HepG2 (cell line): ENCODE data around the gene ACOT6. TPM values are rescaled to one million over a fixed set of nuclear protein-coding genes. Genes with fewer than 3 reads are reported as not detected.

ENCODE experiments used
- BHLHE40 ChIP-seq: IDR thresholded peaks from 2 replicates; pipeline ENCODE4 v1.6.1; 2011; ENCODE audit warnings: low read length, improper control_type of control experiment
- FOXJ3 ChIP-seq: sonication (generic); formaldehyde crosslinking; IDR thresholded peaks from 2 replicates; pipeline ENCODE4 v1.4.0; 2020; ENCODE audit warnings: missing genetic modification reagents, mild to moderate bottlenecking, borderline replicate concordance
- HIVEP1 ChIP-seq: sonication (generic); formaldehyde crosslinking; IDR thresholded peaks from 2 replicates; pipeline ENCODE4 v1.4.0; 2020; ENCODE audit warnings: mild to moderate bottlenecking, missing genetic modification reagents
- LCORL ChIP-seq, 2 experiments: fragments of 450-650 bp in 1 of 2; sonication (generic) in 1 of 2; formaldehyde crosslinking in 1 of 2; IDR thresholded peaks; 2 replicates each; pipeline versions ENCODE4 v1.5.0 to v1.6.1; 2017 to 2020; ENCODE audit warnings: antibody characterized with exemption in 1 of 2, missing genetic modification reagents in 1 of 2
- PITX1 ChIP-seq: sonication (generic); formaldehyde crosslinking; IDR thresholded peaks from 2 replicates; pipeline ENCODE4 v1.5.1; 2020; ENCODE audit warnings: mild to moderate bottlenecking, missing genetic modification reagents
- REPIN1 ChIP-seq: sonication (generic); formaldehyde crosslinking; IDR thresholded peaks from 2 replicates; pipeline ENCODE4 v1.8.0; 2022; ENCODE audit warnings: missing genetic modification reagents, low read depth, mild to moderate bottlenecking, borderline replicate concordance
- SALL1 ChIP-seq: sonication (generic); formaldehyde crosslinking; IDR thresholded peaks from 2 replicates; pipeline ENCODE4 v1.8.0; 2022; ENCODE audit warnings: mild to moderate bottlenecking, missing genetic modification reagents
- ZNF256 ChIP-seq: sonication (generic); formaldehyde crosslinking; conservative IDR thresholded peaks from 2 replicates; pipeline ENCODE4 v1.4.0; 2020; ENCODE audit warnings: missing genetic modification reagents
- ZNF777 ChIP-seq: sonication (generic); formaldehyde crosslinking; IDR thresholded peaks from 2 replicates; pipeline ENCODE4 v1.4.0; 2020; ENCODE audit warnings: missing genetic modification reagents
- ZNF781 ChIP-seq: sonication (generic); formaldehyde crosslinking; IDR thresholded peaks from 2 replicates; pipeline ENCODE4 v1.5.1; 2020; ENCODE audit warnings: borderline replicate concordance, mild to moderate bottlenecking, missing genetic modification reagents; ENCODE audit errors: not compliant biosample characterization
- polyA plus RNA-seq, 8 experiments: library from polyadenylated mRNA; depleted of rRNA in 3 of 8; stranded (reverse) in 7 of 8; unstranded in 1 of 8; fragments of >200 nt; fragmentation: Illumina TruSeq in 4 of 8; extraction: Trizol in 4 of 8; gene quantifications; 2 replicates each; pipeline versions ENCODE4 v1.2.1 to v1.2.3, GENCODE V29; 2011 to 2016; ENCODE audit warnings: low read depth in 4 of 8, missing spikeins in 1 of 8, mixed read lengths in 1 of 8; ENCODE audit not compliant: insufficient read depth in 1 of 8
- total RNA-seq, 5 experiments: library from RNA; depleted of rRNA; stranded (reverse); fragments of >200 nt; fragmentation: Illumina TruSeq; extraction: Trizol; gene quantifications; 2 replicates each; pipeline ENCODE4 v1.2.3, GENCODE V29; 2016; ENCODE audit warnings: low read depth in 1 of 5
- TF ChIP-seq, protein P1 (sequence below): sonication (generic); formaldehyde crosslinking; IDR thresholded peaks from 2 replicates; pipeline ENCODE4 v1.4.0; 2020; ENCODE audit warnings: missing genetic modification reagents, mild to moderate bottlenecking, borderline replicate concordance
- TF ChIP-seq, protein P2 (sequence below): sonication (generic); formaldehyde crosslinking; IDR thresholded peaks from 2 replicates; pipeline ENCODE4 v1.4.0; 2020; ENCODE audit warnings: missing genetic modification reagents
- TF ChIP-seq, protein P3 (sequence below): sonication (generic); formaldehyde crosslinking; IDR thresholded peaks from 2 replicates; pipeline ENCODE4 v1.5.1; 2020; ENCODE audit warnings: missing genetic modification reagents, mild to moderate bottlenecking, borderline replicate concordance
- TF ChIP-seq, protein P4 (sequence below): sonication (generic); formaldehyde crosslinking; IDR thresholded peaks from 2 replicates; pipeline ENCODE4 v1.5.1; 2020; ENCODE audit warnings: mild to moderate bottlenecking, missing genetic modification reagents, moderate library complexity

The ACOT6 gene
- total and polyA plus RNA-seq, 2 of the 13 experiments (the other 11 are each of a cell fraction or from before 2014, with no cell fraction given) = 0.15 to 0.27 TPM

DNA sequence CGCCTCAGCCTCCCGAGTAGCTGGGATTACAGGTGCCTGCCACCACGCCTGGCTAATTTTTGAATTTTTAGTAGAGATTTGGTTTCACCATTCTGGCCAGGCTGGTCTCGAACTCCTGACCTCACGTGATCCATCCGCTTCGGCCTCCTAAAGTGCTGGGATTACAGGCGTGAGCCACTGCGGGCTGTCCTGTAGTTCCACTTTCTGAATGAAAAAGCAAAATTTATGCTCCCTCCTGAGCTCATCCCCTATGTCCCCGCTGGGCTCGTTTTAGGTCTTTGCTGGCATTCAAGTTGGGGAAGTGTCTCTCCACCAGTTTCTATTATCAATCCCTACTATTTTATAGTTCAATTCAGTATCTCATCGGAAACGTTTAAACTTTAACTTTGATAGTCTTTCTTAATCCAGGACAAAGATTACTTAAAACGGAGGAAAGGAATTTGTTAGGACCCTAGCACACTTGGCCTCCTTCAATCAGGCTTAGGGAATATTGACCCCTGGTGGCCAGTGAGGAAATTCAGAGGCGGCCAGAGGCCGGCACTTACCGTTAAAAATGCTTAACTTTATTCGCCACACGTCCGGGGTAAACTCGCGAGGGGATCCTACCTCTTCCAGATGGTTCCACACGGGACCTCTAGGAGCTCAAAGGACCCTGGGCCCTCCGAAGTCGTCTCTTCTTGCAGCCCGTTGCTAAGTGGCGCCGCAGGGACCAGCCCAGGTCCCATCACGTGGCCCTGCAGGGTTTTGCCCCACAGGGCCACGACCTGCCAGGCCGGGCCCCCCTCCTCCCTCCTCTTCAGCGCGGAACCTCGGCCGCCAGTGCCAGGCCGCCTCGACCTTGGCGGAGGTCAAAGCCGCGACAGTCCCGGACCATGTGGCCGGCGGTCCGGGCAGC, 21.0 kb downstream of the ACOT6 start (continued):
- TF ChIP-seq, protein P1, sequence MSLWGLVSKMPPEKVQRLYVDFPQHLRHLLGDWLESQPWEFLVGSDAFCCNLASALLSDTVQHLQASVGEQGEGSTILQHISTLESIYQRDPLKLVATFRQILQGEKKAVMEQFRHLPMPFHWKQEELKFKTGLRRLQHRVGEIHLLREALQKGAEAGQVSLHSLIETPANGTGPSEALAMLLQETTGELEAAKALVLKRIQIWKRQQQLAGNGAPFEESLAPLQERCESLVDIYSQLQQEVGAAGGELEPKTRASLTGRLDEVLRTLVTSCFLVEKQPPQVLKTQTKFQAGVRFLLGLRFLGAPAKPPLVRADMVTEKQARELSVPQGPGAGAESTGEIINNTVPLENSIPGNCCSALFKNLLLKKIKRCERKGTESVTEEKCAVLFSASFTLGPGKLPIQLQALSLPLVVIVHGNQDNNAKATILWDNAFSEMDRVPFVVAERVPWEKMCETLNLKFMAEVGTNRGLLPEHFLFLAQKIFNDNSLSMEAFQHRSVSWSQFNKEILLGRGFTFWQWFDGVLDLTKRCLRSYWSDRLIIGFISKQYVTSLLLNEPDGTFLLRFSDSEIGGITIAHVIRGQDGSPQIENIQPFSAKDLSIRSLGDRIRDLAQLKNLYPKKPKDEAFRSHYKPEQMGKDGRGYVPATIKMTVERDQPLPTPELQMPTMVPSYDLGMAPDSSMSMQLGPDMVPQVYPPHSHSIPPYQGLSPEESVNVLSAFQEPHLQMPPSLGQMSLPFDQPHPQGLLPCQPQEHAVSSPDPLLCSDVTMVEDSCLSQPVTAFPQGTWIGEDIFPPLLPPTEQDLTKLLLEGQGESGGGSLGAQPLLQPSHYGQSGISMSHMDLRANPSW (CRISPR knock-in tag) = no peak
- peak; percentile 66 for TF ChIP-seq ZNF781
- TF ChIP-seq, protein P2, sequence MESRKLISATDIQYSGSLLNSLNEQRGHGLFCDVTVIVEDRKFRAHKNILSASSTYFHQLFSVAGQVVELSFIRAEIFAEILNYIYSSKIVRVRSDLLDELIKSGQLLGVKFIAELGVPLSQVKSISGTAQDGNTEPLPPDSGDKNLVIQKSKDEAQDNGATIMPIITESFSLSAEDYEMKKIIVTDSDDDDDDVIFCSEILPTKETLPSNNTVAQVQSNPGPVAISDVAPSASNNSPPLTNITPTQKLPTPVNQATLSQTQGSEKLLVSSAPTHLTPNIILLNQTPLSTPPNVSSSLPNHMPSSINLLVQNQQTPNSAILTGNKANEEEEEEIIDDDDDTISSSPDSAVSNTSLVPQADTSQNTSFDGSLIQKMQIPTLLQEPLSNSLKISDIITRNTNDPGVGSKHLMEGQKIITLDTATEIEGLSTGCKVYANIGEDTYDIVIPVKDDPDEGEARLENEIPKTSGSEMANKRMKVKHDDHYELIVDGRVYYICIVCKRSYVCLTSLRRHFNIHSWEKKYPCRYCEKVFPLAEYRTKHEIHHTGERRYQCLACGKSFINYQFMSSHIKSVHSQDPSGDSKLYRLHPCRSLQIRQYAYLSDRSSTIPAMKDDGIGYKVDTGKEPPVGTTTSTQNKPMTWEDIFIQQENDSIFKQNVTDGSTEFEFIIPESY (CRISPR knock-in tag) = peak; percentile 75
- TF ChIP-seq BHLHE40 = 0 out of 2 replicates have a peak, but pooled peaks have one; percentile 14
- 0 out of 2 replicates have a peak, but pooled peaks have one; percentile 29 for TF ChIP-seq PITX1 (CRISPR knock-in tag)
- TF ChIP-seq, protein P3, sequence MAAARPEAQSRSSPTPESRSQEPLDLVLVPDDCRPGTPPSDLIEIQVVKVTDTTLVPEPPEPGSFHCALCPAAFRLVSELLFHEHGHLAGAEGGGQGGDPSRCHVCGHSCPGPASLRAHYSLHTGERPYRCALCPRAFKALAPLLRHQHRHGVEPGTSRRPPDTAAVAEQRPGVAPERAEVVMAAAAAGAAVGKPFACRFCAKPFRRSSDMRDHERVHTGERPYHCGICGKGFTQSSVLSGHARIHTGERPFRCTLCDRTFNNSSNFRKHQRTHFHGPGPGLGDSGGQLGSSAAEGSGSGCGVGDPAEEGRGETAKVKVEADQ = 0 out of 2 replicates have a peak, but pooled peaks have one; percentile 25
- TF ChIP-seq LCORL (IDR thresholded peaks at IDR 0.05) = no peak
- TF ChIP-seq LCORL (CRISPR knock-in tag; IDR thresholded peaks at IDR 0.05) = 0 out of 2 replicates have a peak, but pooled peaks have one; percentile 23
- TF ChIP-seq ZNF256 (CRISPR knock-in tag) = 0 out of 2 replicates have a peak, but pooled peaks have one; percentile 37
- TF ChIP-seq FOXJ3 (CRISPR knock-in tag) = no peak
- TF ChIP-seq, protein P4, sequence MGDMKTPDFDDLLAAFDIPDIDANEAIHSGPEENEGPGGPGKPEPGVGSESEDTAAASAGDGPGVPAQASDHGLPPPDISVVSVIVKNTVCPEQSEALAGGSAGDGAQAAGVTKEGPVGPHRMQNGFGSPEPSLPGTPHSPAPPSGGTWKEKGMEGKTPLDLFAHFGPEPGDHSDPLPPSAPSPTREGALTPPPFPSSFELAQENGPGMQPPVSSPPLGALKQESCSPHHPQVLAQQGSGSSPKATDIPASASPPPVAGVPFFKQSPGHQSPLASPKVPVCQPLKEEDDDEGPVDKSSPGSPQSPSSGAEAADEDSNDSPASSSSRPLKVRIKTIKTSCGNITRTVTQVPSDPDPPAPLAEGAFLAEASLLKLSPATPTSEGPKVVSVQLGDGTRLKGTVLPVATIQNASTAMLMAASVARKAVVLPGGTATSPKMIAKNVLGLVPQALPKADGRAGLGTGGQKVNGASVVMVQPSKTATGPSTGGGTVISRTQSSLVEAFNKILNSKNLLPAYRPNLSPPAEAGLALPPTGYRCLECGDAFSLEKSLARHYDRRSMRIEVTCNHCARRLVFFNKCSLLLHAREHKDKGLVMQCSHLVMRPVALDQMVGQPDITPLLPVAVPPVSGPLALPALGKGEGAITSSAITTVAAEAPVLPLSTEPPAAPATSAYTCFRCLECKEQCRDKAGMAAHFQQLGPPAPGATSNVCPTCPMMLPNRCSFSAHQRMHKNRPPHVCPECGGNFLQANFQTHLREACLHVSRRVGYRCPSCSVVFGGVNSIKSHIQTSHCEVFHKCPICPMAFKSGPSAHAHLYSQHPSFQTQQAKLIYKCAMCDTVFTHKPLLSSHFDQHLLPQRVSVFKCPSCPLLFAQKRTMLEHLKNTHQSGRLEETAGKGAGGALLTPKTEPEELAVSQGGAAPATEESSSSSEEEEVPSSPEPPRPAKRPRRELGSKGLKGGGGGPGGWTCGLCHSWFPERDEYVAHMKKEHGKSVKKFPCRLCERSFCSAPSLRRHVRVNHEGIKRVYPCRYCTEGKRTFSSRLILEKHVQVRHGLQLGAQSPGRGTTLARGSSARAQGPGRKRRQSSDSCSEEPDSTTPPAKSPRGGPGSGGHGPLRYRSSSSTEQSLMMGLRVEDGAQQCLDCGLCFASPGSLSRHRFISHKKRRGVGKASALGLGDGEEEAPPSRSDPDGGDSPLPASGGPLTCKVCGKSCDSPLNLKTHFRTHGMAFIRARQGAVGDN (CRISPR knock-in tag) = peak; percentile 86
- peak; percentile 30; the same call in 1 of the 2 replicates for TF ChIP-seq SALL1 (CRISPR knock-in tag)
- peak; percentile 43; the same call in 1 of the 2 replicates for TF ChIP-seq REPIN1 (CRISPR knock-in tag)
- peak; percentile 56; the same call in 1 of the 2 replicates for TF ChIP-seq ZNF777 (CRISPR knock-in tag)
- TF ChIP-seq HIVEP1 = 0 out of 2 replicates have a peak, but pooled peaks have one; percentile 44
